H1 (cell line): ENCODE measurements around the gene RHOB. TPM values are rescaled to one million over a fixed set of nuclear protein-coding genes. Genes with fewer than 3 reads are reported as not detected.

ENCODE experiments used
- CTCF ChIA-PET: fragments of 300-600 bp; sonication (Branson Sonifier 250); formaldehyde crosslinking; loops from one replicate; lab custom pipeline; 2021; ENCODE audit not compliant: partially characterized antibody; lab: Charles Lee
- POLR2A ChIA-PET: fragments of 300-600 bp; sonication (Branson Sonifier 250); formaldehyde crosslinking; loops from one replicate; lab custom pipeline; 2021; ENCODE audit warnings: inconsistent platforms; ENCODE audit not compliant: partially characterized antibody; lab: Charles Lee
- DNase-seq, 2 experiments: peaks; one replicate each; pipeline versions ENCODE4 v3.0.0 to v3.0.0-alpha.2; 2010 to 2022; ENCODE audit warnings: low spot score in 2 of 2, low read depth in 1 of 2, mixed read lengths in 1 of 2
- FAIRE-seq: peaks from 2 replicates; lab custom pipeline; 2011; peaks lifted over from hg19 to GRCh38; lab: Jason Lieb, UNC
- H2AFZ ChIP-seq: 2 replicates; pipeline ENCODE4 v1.8.1; 2012; ENCODE audit warnings: low read length, inconsistent platforms
- H2AK5ac ChIP-seq: 2 replicates; pipeline ENCODE4 v1.6.1; 2013; ENCODE audit warnings: low read depth, low read length
- H2BK120ac ChIP-seq: replicated peaks from 2 replicates; pipeline ENCODE3; 2013; ENCODE audit warnings: low read depth, low read length, inconsistent platforms
- H2BK12ac ChIP-seq: 2 replicates; pipeline ENCODE4 v1.6.1; 2013; ENCODE audit warnings: low read depth, low read length
- H2BK15ac ChIP-seq: 2 replicates; pipeline ENCODE4 v1.6.1; 2013; ENCODE audit warnings: low read length
- H2BK20ac ChIP-seq: 2 replicates; pipeline ENCODE4 v1.6.1; 2013; ENCODE audit warnings: low read length
- H2BK5ac ChIP-seq: 2 replicates; pipeline ENCODE4 v1.6.1; 2013; ENCODE audit warnings: low read depth, low read length
- H3K14ac ChIP-seq: 2 replicates; pipeline ENCODE4 v1.6.1; 2013; ENCODE audit warnings: inconsistent platforms; ENCODE audit not compliant: insufficient read length
- H3K18ac ChIP-seq: 2 replicates; pipeline ENCODE4 v1.6.1; 2013; ENCODE audit warnings: low read length; ENCODE audit errors: extremely low read depth
- H3K23ac ChIP-seq: 2 replicates; pipeline ENCODE4 v1.6.1; 2013; ENCODE audit warnings: inconsistent platforms; ENCODE audit not compliant: insufficient read length
- H3K23me2 ChIP-seq: 2 replicates; pipeline ENCODE4 v1.6.1; 2013; ENCODE audit warnings: low read depth, low read length
- H3K27ac ChIP-seq: 2 replicates; pipeline ENCODE4 v1.6.1; 2011; ENCODE audit warnings: low read depth, low read length, inconsistent platforms
- H3K27me3 ChIP-seq, 4 experiments: replicated peaks in 1 of 4; 1 replicate in 1 of 4; 2 replicates in 3 of 4; pipeline versions ENCODE4 v1.6.1 to v1.8.1; 2011 to 2013; ENCODE audit warnings: low read length in 3 of 4, mild to moderate bottlenecking in 3 of 4, inconsistent platforms in 2 of 4, mixed read lengths in 2 of 4, moderate library complexity in 1 of 4; ENCODE audit not compliant: control insufficient read depth in 3 of 4, insufficient read depth in 3 of 4; ENCODE audit errors: extremely low read depth in 1 of 4
- H3K36me3 ChIP-seq, 4 experiments: 2 replicates each; pipeline versions ENCODE4 v1.6.1 to v1.8.1; 2011 to 2013; ENCODE audit warnings: mild to moderate bottlenecking in 4 of 4, low read length in 3 of 4, moderate library complexity in 2 of 4, control low read depth in 1 of 4, inconsistent platforms in 1 of 4; ENCODE audit not compliant: insufficient read depth in 4 of 4, control insufficient read depth in 2 of 4
- H3K4ac ChIP-seq: replicated peaks from 2 replicates; pipeline ENCODE3; 2013; ENCODE audit warnings: low read length, low read depth, mixed read lengths, inconsistent platforms; ENCODE audit not compliant: insufficient read length
- H3K4me1 ChIP-seq, 4 experiments: replicated peaks in 1 of 4; 1 replicate in 1 of 4; 2 replicates in 3 of 4; pipeline versions ENCODE4 v1.6.1 to v1.8.1; 2011 to 2013; ENCODE audit warnings: low read length in 3 of 4, inconsistent platforms in 2 of 4, mixed read lengths in 1 of 4; ENCODE audit not compliant: insufficient read depth in 4 of 4, control insufficient read depth in 3 of 4
- H3K4me2 ChIP-seq, 2 experiments: 2 replicates each; pipeline versions ENCODE4 v1.6.1 to v1.8.1; 2011 to 2013; ENCODE audit warnings: low read depth in 2 of 2, low read length in 2 of 2, control low read depth in 1 of 2, inconsistent platforms in 1 of 2, mild to moderate bottlenecking in 1 of 2; ENCODE audit not compliant: insufficient read depth in 1 of 2
- H3K4me3 ChIP-seq, 4 experiments: fragments of 200-600, 300-600 bp in 1 of 4; sonication (generic), shearing (Covaris generic), sonication (Bioruptor Twin) in 1 of 4; 2 replicates each; pipeline versions ENCODE4 v1.5.1 to v1.8.1; 2011 to 2016; ENCODE audit warnings: low read length in 4 of 4, low read depth in 3 of 4, control low read depth in 2 of 4, inconsistent platforms in 2 of 4, mild to moderate bottlenecking in 2 of 4, mixed read lengths in 1 of 4, moderate library complexity in 1 of 4; ENCODE audit not compliant: insufficient read depth in 2 of 4; ENCODE audit errors: extremely low read depth in 1 of 4
- H3K56ac ChIP-seq: replicated peaks from 2 replicates; pipeline ENCODE3; 2013; ENCODE audit warnings: low read depth, mild to moderate bottlenecking, mixed read lengths, low read length, inconsistent platforms; ENCODE audit not compliant: insufficient read length
- H3K79me1 ChIP-seq: 2 replicates; pipeline ENCODE4 v1.6.1; 2013; ENCODE audit warnings: low read depth, low read length, control low read depth
- H3K79me2 ChIP-seq, 2 experiments: 2 replicates each; pipeline versions ENCODE4 v1.6.1 to v1.8.1; 2012 to 2013; ENCODE audit warnings: low read length in 2 of 2, mild to moderate bottlenecking in 2 of 2, inconsistent platforms in 1 of 2; ENCODE audit not compliant: insufficient read depth in 2 of 2, control insufficient read depth in 1 of 2
- H3K9ac ChIP-seq, 4 experiments: replicated peaks in 1 of 4; 1 replicate in 1 of 4; 2 replicates in 3 of 4; pipeline versions ENCODE4 v1.6.1 to v1.8.1; 2011 to 2013; ENCODE audit warnings: low read depth in 3 of 4, low read length in 3 of 4, control low read depth in 2 of 4, mild to moderate bottlenecking in 2 of 4, moderate library complexity in 2 of 4, inconsistent platforms in 1 of 4; ENCODE audit errors: extremely low read depth in 1 of 4
- H3K9me3 ChIP-seq, 2 experiments: 2 replicates each; pipeline versions ENCODE4 v1.6.1 to v1.8.1; 2012 to 2013; ENCODE audit warnings: mild to moderate bottlenecking in 2 of 2, moderate library complexity in 2 of 2, control low read depth in 1 of 2, inconsistent platforms in 1 of 2, low read depth in 1 of 2, low read length in 1 of 2, mixed read lengths in 1 of 2; ENCODE audit not compliant: insufficient read depth in 2 of 2
- H4K20me1 ChIP-seq, 2 experiments: replicated peaks in 1 of 2; 2 replicates each; pipeline versions ENCODE3 to v1.8.1; 2011 to 2013; ENCODE audit warnings: inconsistent platforms in 2 of 2, low read length in 2 of 2, mild to moderate bottlenecking in 1 of 2; ENCODE audit not compliant: insufficient read depth in 2 of 2, control insufficient read depth in 1 of 2
- H4K5ac ChIP-seq: 2 replicates; pipeline ENCODE4 v1.6.1; 2013; ENCODE audit warnings: low read length, low read depth, mixed read lengths, inconsistent platforms; ENCODE audit not compliant: insufficient read length
- H4K8ac ChIP-seq: 2 replicates; pipeline ENCODE4 v1.8.0; 2013; ENCODE audit warnings: mild to moderate bottlenecking, moderate library complexity, low read length, inconsistent platforms; ENCODE audit not compliant: insufficient read depth; ENCODE audit errors: extremely low read depth
- H4K91ac ChIP-seq: replicated peaks from 2 replicates; pipeline ENCODE3; 2013; ENCODE audit warnings: low read length, mixed read lengths, inconsistent platforms; ENCODE audit not compliant: insufficient read length
- ASH2L ChIP-seq: fragments of 200-600, 300-600 bp; sonication (generic); IDR thresholded peaks from one replicate; pipeline ENCODE4 v1.7.1; 2017; ENCODE audit warnings: low read length
- FOSL1 ChIP-seq: IDR thresholded peaks from 2 replicates; pipeline ENCODE4 v1.6.1; 2011; ENCODE audit warnings: mild to moderate bottlenecking, low read depth, low read length, moderate library complexity; ENCODE audit not compliant: insufficient read depth
- GTF2F1 ChIP-seq: IDR thresholded peaks from 2 replicates; pipeline ENCODE4 v1.6.1; 2012; ENCODE audit warnings: low read depth, low read length, improper control_type of control experiment, borderline replicate concordance
- SUZ12 ChIP-seq: fragments of 200-600 bp; sonication (generic); IDR thresholded peaks from 2 replicates; pipeline ENCODE4 v1.6.1; 2012; ENCODE audit warnings: mild to moderate bottlenecking, inconsistent platforms, low read length, moderate library complexity, mixed read lengths
- WGBS, 2 experiments: shearing (Covaris generic) in 1 of 2; methylation state at CpG; one replicate each; pipeline versions ENCODE4 v1.1.6 to v1.1.7; 2013 to 2015; ENCODE audit warnings: low lambda C conversion rate in 2 of 2, mixed read lengths in 2 of 2, inconsistent platforms in 1 of 2, low coverage in 1 of 2, missing lambda C conversion rate in 1 of 2; ENCODE audit not compliant: insufficient replicate concordance in 2 of 2, insufficient coverage in 1 of 2, insufficient read length in 1 of 2; ENCODE audit errors: extremely low coverage in 1 of 2, missing lambda C conversion rate in 1 of 2; 5-methylcytosine and 5-hydroxymethylcytosine counted together
- polyA plus RNA-seq, 7 experiments: library from polyadenylated mRNA; depleted of rRNA in 3 of 7; stranded (reverse) in 5 of 7; unstranded in 2 of 7; fragments of >200 nt in 5 of 7; fragments of 200-250 nt in 2 of 7; gene quantifications; 1 replicate in 5 of 7; 2 replicates in 1 of 7; 4 replicates in 1 of 7; pipeline versions ENCODE4 v1.2.1 to v1.2.3, GENCODE V29; 2011 to 2013; ENCODE audit warnings: missing spikeins in 2 of 7, mixed read lengths in 2 of 7
- total RNA-seq: library from RNA; stranded (reverse); fragmentation: NEBNext Ultra II Directional; extraction: Animal tissue kit (Norgen Biotek cat#: 25700); gene quantifications from 2 replicates; pipeline ENCODE4 v1.2.1, GENCODE V29; 2021

The RHOB gene
- total and polyA plus RNA-seq, 2 of the 8 experiments (the other 6 are each of a cell fraction or from before 2014, with no cell fraction given): 9.3 to 9.5 TPM

DNA sequence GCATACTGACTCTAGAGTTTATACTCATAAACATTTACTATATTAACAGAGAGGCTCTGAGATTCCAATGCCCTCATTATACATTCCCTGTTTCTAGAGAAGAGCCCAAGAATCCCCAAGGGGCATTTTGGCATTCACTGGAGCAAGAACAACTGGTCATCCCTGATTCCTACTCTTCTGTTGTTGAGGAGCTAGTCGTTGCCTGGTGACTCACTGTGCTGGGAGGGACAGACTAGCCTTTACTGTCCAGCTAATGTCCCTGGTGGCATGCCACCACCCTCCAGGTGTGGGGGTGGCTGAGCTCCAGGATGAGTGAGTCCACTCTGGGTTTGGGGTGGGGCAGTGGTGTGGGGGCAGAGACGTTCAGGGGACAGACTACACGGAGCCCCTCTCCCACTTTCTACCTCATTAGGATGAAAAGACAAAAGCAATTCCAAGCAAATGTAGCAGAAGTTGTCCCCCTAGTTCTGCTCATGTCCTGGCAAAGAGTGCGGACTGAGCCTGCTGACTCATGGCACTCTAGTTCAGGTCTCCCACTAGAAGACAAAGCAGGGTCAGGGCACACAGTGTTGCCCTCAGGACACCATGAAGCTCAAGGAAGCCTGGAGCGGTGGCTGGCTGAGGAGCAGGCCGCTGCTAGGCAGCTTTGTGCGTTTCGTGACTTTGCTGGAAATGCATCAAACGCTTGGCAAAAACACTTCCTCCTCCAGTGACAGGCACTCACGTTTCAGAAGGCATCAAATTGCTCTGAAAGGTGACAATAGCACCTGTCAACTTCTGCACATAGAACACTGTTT, 49.4 kb downstream of the RHOB start:
- Histone ChIP-seq H2BK12ac (no peak overlapping the region), H3K4me1 (peaks cover 0 to 2% (median 1%) of the 10 kb centered on the region in 4 experiments; a peak in 2 of 7 replicates), H3K36me3 (no peaks in the 10 kb centered on the region), H2AFZ (0 out of 2 replicates have a peak overlapping the region, but pooled peaks have one; percentile 70), H3K18ac (no peak overlapping the region), H3K23me2 (no peaks in the 10 kb centered on the region; the same call in 1 of the 2 replicates), H3K23ac (no peak overlapping the region), H2BK15ac (no peak overlapping the region), H3K4me2 (no peak overlapping the region), H4K20me1 (no peaks in the 10 kb centered on the region), H4K91ac (no peak overlapping the region), H2BK120ac (no peak overlapping the region), H3K56ac (no peak overlapping the region), H3K27ac (no peak overlapping the region), H3K9ac (no peak overlapping the region), H3K27me3 (no peaks in the 10 kb centered on the region), H3K14ac (no peak overlapping the region), H3K4me3 (no peak overlapping the region), H3K4ac (no peak overlapping the region), H4K5ac (no peak overlapping the region), H2BK5ac (no peak overlapping the region), H4K8ac (no peak overlapping the region), H3K79me1 (no peaks in the 10 kb centered on the region), H3K9me3 (no peaks in the 10 kb centered on the region), H2BK20ac (no peak overlapping the region), H3K79me2 (no peaks in the 10 kb centered on the region; a peak in 1 of 4 replicates), H2AK5ac (no peak overlapping the region)
- 80% methylated on average over 10 of the region's 10 CpGs; no CpG with 5 or more reads in 1 of the 2 experiments for WGBS, 2 experiments
- no peak for FAIRE-seq
- DNase-seq: no peak
- ChIA-PET CTCF (interaction anchor here (0.6 to 2.7 kb wide), 4 partner anchors 29 to 60 kb away, joined by 3 to 10 read pairs (median 7); no protein-coding TSS in a partner anchor), POLR2A (interaction anchor here (1.2 kb wide), 1 partner anchor 50 kb away, joined by 4 read pairs; the partner anchor contains the start of gene RHOB)
- TF ChIP-seq GTF2F1 (no peak), SUZ12 (no peak), FOSL1 (no peak), ASH2L (no peak)
